Tibial artery (tissue), 4 donors: Measurements from ENCODE around the gene METTL24.
"Not testable (repeated sequence)": the region's sequence is repeated elsewhere in the genome, so short reads cannot be mapped to it uniquely, and the experiment has no call there.

ENCODE experiments used
- DNase-seq, 2 donors: peaks; one replicate each; pipeline ENCODE4 v3.0.0-alpha.2; 2019
- H3K27ac ChIP-seq, 2 donors: fragments of 200-600 bp; sonication (generic) in 1 of 2; 1 replicate in 1 of 2; 2 replicates in 1 of 2; pipeline ENCODE4 v1.5.1; 2018 to 2019; ENCODE audit warnings: mild to moderate bottlenecking in 1 of 2
- H3K27me3 ChIP-seq, 2 donors: fragments of 200-600 bp; sonication (generic) in 1 of 2; one replicate each; pipeline versions ENCODE4 v1.5.1 to v1.6.0; 2016 to 2019
- H3K36me3 ChIP-seq, 3 donors: fragments of 200-600 bp; sonication (generic) in 2 of 3; one replicate each; pipeline ENCODE4 v1.5.1; 2016 to 2019; ENCODE audit warnings: mild to moderate bottlenecking in 2 of 3
- H3K4me1 ChIP-seq, 4 donors: fragments of 200-600 bp; sonication (generic) in 2 of 4; 1 replicate in 3 of 4; 2 replicates in 1 of 4; pipeline ENCODE4 v1.5.1; 2016 to 2019
- H3K4me3 ChIP-seq, 2 donors: fragments of 200-600 bp; sonication (generic) in 1 of 2; 1 replicate in 1 of 2; 2 replicates in 1 of 2; pipeline ENCODE4 v1.5.1; 2018 to 2019; ENCODE audit warnings: mild to moderate bottlenecking in 2 of 2
- H3K9me3 ChIP-seq, 3 donors: fragments of 200-600 bp; sonication (generic) in 1 of 3; one replicate each; pipeline ENCODE4 v1.5.1; 2016 to 2019
- intact Hi-C: fragments of 100-400 bp; cut with DNase I; formaldehyde crosslinking; loops from one replicate; pipeline ENCODE4 v1.15.0; 2023; ENCODE audit warnings: low total_unique reads
- TF ChIP-seq, protein P1 (sequence below), 2 experiments: fragments of 200-600 bp in 1 of 2; fragments of 450-650 bp in 1 of 2; IDR thresholded peaks; one replicate each; pipeline ENCODE4 v1.5.1; 2017 to 2019; ENCODE audit warnings: antibody characterized with exemption in 2 of 2, mild to moderate bottlenecking in 1 of 2, moderate library complexity in 1 of 2

The METTL24 gene

DNA sequence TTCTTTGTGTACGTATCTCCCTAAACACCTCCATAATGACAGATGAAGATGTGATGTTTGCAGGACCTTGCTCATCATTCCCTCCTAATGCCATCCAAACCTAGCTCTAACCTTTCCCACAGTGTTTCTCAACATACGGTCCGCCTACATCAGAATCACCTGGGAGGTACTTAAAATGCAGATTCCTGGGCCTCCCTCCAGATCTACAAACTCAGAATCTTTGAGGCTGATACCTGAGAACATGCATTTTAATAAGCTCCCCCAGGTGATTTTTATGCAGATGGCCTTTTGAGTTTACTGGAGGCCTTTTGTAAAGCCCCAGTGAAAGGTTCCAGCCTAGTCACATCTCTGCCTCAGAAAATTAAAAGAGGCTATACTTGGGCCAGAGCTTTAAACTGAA lies 40.5 kb downstream of the METTL24 start:
- DNase-seq = no peak
- Histone ChIP-seq H3K4me1 (no peaks in the 10 kb centered on the region), H3K27ac (no peak overlapping the region), H3K4me3 (no peak overlapping the region), H3K27me3 (no peaks in the 10 kb centered on the region), H3K36me3 (peaks cover 4 to 7% (median 7%) of the 10 kb centered on the region in 3 donors), H3K9me3 (no peaks in the 10 kb centered on the region)
- TF ChIP-seq, protein P1, sequence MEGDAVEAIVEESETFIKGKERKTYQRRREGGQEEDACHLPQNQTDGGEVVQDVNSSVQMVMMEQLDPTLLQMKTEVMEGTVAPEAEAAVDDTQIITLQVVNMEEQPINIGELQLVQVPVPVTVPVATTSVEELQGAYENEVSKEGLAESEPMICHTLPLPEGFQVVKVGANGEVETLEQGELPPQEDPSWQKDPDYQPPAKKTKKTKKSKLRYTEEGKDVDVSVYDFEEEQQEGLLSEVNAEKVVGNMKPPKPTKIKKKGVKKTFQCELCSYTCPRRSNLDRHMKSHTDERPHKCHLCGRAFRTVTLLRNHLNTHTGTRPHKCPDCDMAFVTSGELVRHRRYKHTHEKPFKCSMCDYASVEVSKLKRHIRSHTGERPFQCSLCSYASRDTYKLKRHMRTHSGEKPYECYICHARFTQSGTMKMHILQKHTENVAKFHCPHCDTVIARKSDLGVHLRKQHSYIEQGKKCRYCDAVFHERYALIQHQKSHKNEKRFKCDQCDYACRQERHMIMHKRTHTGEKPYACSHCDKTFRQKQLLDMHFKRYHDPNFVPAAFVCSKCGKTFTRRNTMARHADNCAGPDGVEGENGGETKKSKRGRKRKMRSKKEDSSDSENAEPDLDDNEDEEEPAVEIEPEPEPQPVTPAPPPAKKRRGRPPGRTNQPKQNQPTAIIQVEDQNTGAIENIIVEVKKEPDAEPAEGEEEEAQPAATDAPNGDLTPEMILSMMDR (IDR thresholded peaks at IDR 0.05) = no peak
- intact Hi-C loops = no loop called here

DNA sequence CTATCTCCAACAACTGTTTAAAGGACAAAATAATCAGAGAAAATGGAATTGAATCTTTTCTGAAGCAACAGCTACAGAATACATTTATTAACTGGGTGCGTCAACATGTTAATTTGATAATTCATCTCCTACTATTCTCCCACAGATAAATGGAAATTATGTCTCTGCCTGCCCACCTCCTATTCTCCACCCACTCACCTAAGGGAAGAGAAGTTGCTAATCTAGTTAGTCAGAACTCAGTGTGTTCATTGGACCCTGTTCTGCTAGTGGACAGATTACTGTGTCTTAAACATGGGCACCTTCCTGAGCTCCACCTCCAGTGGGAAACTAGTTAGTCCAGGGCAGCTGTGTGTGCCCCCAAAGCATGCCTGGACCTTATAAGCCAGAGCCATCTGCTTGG lies 41.0 kb downstream of the METTL24 start:
- Histone ChIP-seq H3K27me3 (no peaks in the 10 kb centered on the region), H3K4me1 (no peaks in the 10 kb centered on the region), H3K4me3 (no peak overlapping the region), H3K9me3 (no peaks in the 10 kb centered on the region), H3K36me3 (peaks cover 4 to 7% (median 7%) of the 10 kb centered on the region in 3 donors), H3K27ac (no peak overlapping the region)
- TF ChIP-seq, protein P1 (IDR thresholded peaks at IDR 0.05) = no peak
- intact Hi-C loops = no loop called here
- DNase-seq = no peak

DNA sequence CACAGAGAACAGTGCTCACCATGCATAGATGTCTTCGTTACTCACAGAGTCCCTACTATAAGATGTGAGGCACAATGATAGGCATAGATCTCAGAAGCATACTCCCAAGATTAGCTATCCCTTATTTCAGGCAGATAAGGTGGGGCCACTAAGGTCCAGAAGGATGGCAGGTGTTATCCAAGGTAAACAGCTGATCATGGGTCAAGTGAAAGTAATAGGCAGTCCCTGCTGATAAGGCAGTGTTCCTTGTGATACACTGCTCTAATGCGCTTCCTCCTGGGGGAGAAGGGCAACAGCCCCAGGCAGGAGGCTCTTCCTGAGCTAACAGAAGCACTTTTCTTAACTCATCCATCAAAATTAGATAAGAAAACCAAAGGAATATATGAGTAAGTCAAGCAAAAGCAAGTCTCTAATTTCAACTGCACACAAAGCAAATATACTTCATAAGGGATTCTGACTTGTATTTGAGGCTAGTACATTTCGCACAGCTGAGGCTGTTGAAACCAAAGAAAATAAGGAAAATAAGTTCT lies 42.2 kb downstream of the METTL24 start:
- TF ChIP-seq, protein P1 (IDR thresholded peaks at IDR 0.05) = no peak
- Histone ChIP-seq H3K4me1 (no peaks in the 10 kb centered on the region), H3K9me3 (no peaks in the 10 kb centered on the region), H3K27ac (no peak overlapping the region), H3K27me3 (no peaks in the 10 kb centered on the region), H3K4me3 (no peak overlapping the region), H3K36me3 (peaks cover 4 to 7% (median 7%) of the 10 kb centered on the region in 3 donors)
- DNase-seq = no peak
- intact Hi-C loops = no loop called here

DNA sequence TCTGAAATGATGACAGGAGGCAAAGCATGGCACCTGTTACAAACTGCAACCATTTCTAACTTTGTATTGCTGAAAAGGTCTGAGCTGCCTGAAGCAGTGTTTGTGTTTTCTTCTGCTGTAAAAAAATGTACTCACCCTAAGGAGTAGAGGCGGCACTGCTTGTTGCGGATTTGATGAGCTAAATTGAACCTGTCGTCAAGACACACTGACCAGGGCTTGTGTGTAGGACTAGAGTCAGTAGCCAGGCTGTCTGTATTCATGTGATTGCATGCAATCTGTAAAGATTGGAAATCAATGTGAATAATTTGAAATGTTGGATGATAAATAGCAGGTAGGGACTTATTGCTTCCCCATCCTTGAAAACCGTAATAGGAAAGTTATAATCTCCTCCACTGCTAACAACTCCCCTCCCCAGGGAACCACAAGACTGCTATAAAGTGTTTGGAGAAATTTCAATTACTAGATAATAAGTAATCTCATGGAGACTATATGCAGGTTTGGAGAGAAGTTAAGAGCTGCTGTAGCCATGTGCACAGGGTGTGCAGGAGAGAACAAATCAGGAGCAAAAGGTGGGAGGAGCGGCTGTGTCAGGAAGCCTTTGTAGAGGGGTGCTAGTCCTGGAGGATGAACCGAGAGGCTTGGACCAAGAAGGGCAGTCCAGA lies 42.8 kb downstream of the METTL24 start:
- no peak for DNase-seq
- no peaks in the 10 kb centered on the region for H3K4me1 ChIP-seq
- H3K36me3 ChIP-seq = peaks cover 4 to 7% (median 7%) of the 10 kb centered on the region in 3 donors
- no peaks in the 10 kb centered on the region for H3K9me3 ChIP-seq
- intact Hi-C loops = no loop called here
- H3K27ac ChIP-seq = no peak overlapping the region
- H3K4me3 ChIP-seq = no peak overlapping the region
- TF ChIP-seq, protein P1 (IDR thresholded peaks at IDR 0.05) = no peak
- H3K27me3 ChIP-seq = no peaks in the 10 kb centered on the region

DNA sequence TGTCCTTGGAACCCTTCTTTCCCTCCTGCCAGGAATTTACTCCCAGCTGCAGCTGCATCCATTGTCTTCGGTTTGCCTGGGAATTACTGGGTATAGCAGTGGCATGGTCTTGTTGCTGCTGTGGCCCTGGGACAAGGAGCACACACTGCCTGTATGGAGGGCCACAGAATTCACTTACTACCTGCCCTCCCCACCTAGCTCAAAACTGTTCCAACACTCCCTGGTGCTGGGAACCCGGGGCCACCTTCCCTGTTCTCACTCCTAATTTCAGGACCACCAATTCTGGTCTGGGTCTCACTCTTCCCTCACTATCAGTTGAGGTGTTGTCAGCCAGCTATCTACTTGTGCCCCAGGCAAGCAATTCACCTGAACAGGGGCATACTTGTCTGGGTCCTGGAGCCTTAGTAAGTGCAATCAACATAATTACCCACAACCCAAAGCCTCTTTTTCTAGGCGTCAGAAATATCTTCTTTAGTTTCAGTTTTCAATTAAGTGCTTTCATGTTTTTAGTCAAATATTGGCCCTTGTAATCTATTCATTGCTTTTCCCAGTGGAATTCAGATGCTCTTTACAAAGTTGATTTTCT lies 47.2 kb downstream of the METTL24 start:
- no peak for DNase-seq

DNA sequence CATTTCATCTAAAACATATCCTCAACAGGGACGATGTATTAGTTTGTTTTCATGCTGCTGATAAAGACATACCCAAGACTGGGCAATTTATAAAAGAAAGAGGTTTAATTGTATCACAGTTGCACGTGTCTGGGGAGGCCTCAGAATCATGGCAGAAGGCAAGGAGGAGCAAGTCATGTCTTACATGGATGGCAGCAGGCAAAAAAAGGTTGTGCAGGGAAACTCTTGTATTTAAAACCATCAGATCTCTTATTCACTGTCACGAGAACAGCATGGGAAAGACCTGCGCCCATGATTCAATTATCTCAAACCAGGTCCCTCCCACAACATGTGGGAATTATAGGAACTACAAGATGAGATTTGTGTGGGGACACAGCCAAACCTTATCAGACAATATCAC lies 48.7 kb downstream of the METTL24 start:
- H3K9me3 ChIP-seq, intact Hi-C loops, H3K4me1 ChIP-seq, H3K27me3 ChIP-seq, H3K4me3 ChIP-seq, H3K36me3 ChIP-seq, H3K27ac ChIP-seq, DNase-seq: not testable (repeated sequence)

More for the DNA sequence above, 47.2 kb downstream of the METTL24 start:
- H3K9me3 ChIP-seq = no peaks in the 10 kb centered on the region
- H3K4me1 ChIP-seq = no peaks in the 10 kb centered on the region
- TF ChIP-seq, protein P1 (IDR thresholded peaks at IDR 0.05) = no peak
- intact Hi-C loops = no loop called here
- H3K27ac ChIP-seq = no peak overlapping the region
- no peak overlapping the region for H3K4me3 ChIP-seq
- peaks cover 4 to 7% (median 7%) of the 10 kb centered on the region in 3 donors for H3K36me3 ChIP-seq
- no peaks in the 10 kb centered on the region for H3K27me3 ChIP-seq
